GM18870 (cell line): ENCODE results near the gene PDIA5.
"Not testable (repeated sequence)": the region's sequence is repeated elsewhere in the genome, so short reads cannot be mapped to it uniquely, and the experiment has no call there.

Experiments
- ATAC-seq: cut with Tn5 transposase; IDR thresholded peaks from one replicate; pipeline ENCODE4 v1.9.1; 2021; ENCODE audit warnings: moderate library complexity; ENCODE audit not compliant: unreplicated experiment

Gene PDIA5

GRCh38 chr3:123141276-123141675, 74.5 kb downstream of the PDIA5 start:
- no peak for ATAC-seq

- ATAC-seq, result no peak
Observed at GRCh38 chr3:123143669-123144411, 77.0 kb downstream of the PDIA5 start.

- ATAC-seq, result no peak
Observed at GRCh38 chr3:123147754-123148535, 81.1 kb downstream of the PDIA5 start.

- ATAC-seq, result no peak
Observed at GRCh38 chr3:123148772-123149171, 81.9 kb downstream of the PDIA5 start.

GRCh38 chr3:123149525-123149924, 82.7 kb downstream of the PDIA5 start:
- no peak for ATAC-seq

- no peak for ATAC-seq
Observed at GRCh38 chr3:123150449-123151215, 83.8 kb downstream of the PDIA5 start.

GRCh38 chr3:123151251-123151705, 84.5 kb downstream of the PDIA5 start:
- no peak for ATAC-seq

GRCh38 chr3:123151853-123152420, 85.1 kb downstream of the PDIA5 start:
- not testable (repeated sequence) for ATAC-seq

GRCh38 chr3:123152687-123153086, 85.9 kb downstream of the PDIA5 start:
- no peak for ATAC-seq

GRCh38 chr3:123153125-123154019, 86.5 kb downstream of the PDIA5 start:
- ATAC-seq, result no peak

- ATAC-seq, result no peak
Observed at GRCh38 chr3:123154020-123154985, 87.5 kb downstream of the PDIA5 start.

GRCh38 chr3:123155471-123156011, 88.7 kb downstream of the PDIA5 start:
- no peak for ATAC-seq

GRCh38 chr3:123156276-123156995, 89.6 kb downstream of the PDIA5 start:
- ATAC-seq, result no peak

GRCh38 chr3:123157209-123157597, 90.4 kb downstream of the PDIA5 start:
- no peak for ATAC-seq

- ATAC-seq, result no peak
Observed at GRCh38 chr3:123157598-123158287, 90.9 kb downstream of the PDIA5 start.

GRCh38 chr3:123158330-123158729, 91.5 kb downstream of the PDIA5 start:
- no peak for ATAC-seq

- ATAC-seq, result no peak
Observed at GRCh38 chr3:123158899-123159390, 92.1 kb downstream of the PDIA5 start.
